Erythroblast (primary cell): ENCODE measurements around the gene NLGN1.

Source experiments
- GATA1 ChIP-seq: IDR thresholded peaks from 2 replicates; pipeline ENCODE4 v1.6.1; 2011; ENCODE audit warnings: low read depth, mild to moderate bottlenecking, control low read depth, low read length, moderate library complexity
- POLR2A ChIP-seq: IDR thresholded peaks from 2 replicates; pipeline ENCODE4 v1.6.1; 2011; ENCODE audit warnings: mild to moderate bottlenecking, low read length

GRCh38 chr3:173750591-173750990 is 353.0 kb downstream of the NLGN1 start:
- TF ChIP-seq POLR2A (no peak), GATA1 (no peak)
